K562 (cell line): ENCODE results near the gene LRRC8A. TPM values are rescaled to one million over a fixed set of nuclear protein-coding genes. Genes with fewer than 3 reads are reported as not detected.

Experiments used
- ATAC-seq: fragments of 200-7000 bp; cut with Tn5 transposase; 3 replicates; pipeline ENCODE4 v1.9.1; 2020; ENCODE audit warnings: moderate library complexity
- BruUV-seq: library from RNA; stranded (reverse); fragments of 400-500 nt; replicated peaks from 2 replicates; lab custom pipeline; 2021; lab: Mats Ljungman, UMichigan
- CTCF ChIA-PET: fragments of 300-600 bp; formaldehyde crosslinking; extraction: SDS; loops from one replicate; lab custom pipeline; 2021; ENCODE audit warnings: low intra/inter-chr PET ratio; lab: Yijun Ruan, JAX
- POLR2A ChIA-PET: fragments of 300-600, 350-650 bp; sonication (Branson Sonifier 250); formaldehyde crosslinking; extraction: SDS; loops from one replicate; lab custom pipeline; 2021; ENCODE audit warnings: antibody characterized with exemption, inconsistent platforms; lab: Yijun Ruan, JAX
- DNase-seq, 4 experiments: peaks; one replicate each; pipeline versions ENCODE4 v3.0.0 to v3.0.0-alpha.2; 2011 to 2018; ENCODE audit warnings: low spot score in 3 of 4, mixed read lengths in 3 of 4; ENCODE audit errors: extremely low read depth in 1 of 4
- FAIRE-seq: peaks from 2 replicates; lab custom pipeline; 2011; peaks lifted over from hg19 to GRCh38; lab: Jason Lieb, UNC
- H2AFZ ChIP-seq: 2 replicates; pipeline ENCODE4 v1.6.0; 2011; ENCODE audit warnings: low read depth, low read length, control low read depth, inconsistent platforms
- H3K27ac ChIP-seq: fragments of 200-600 bp; 3 replicates; pipeline ENCODE4 v1.8.0; 2011; ENCODE audit warnings: low read depth, mild to moderate bottlenecking, control low read depth, inconsistent platforms, low read length, moderate library complexity, mixed read lengths; ENCODE audit errors: extremely low read depth
- H3K27me3 ChIP-seq, 2 experiments: fragments of 300-600 bp in 1 of 2; 2 replicates in 1 of 2; 3 replicates in 1 of 2; pipeline versions ENCODE4 v1.6.0 to v1.8.0; 2011; ENCODE audit warnings: inconsistent platforms in 2 of 2, low read length in 2 of 2, mild to moderate bottlenecking in 1 of 2, mixed read lengths in 1 of 2, moderate library complexity in 1 of 2; ENCODE audit not compliant: control insufficient read depth in 2 of 2, insufficient read depth in 2 of 2
- H3K36me3 ChIP-seq: fragments of 300-600 bp; 3 replicates; pipeline ENCODE4 v1.8.0; 2011; ENCODE audit warnings: mild to moderate bottlenecking, low read length, inconsistent platforms; ENCODE audit not compliant: control insufficient read depth, insufficient read depth
- H3K4me1 ChIP-seq, 2 experiments: fragments of 200-600 bp in 1 of 2; replicated peaks in 1 of 2; 2 replicates in 1 of 2; 3 replicates in 1 of 2; pipeline versions ENCODE4 v1.5.1 to v1.8.0; 2011; ENCODE audit warnings: inconsistent platforms in 2 of 2, low read length in 2 of 2, mild to moderate bottlenecking in 1 of 2, mixed read lengths in 1 of 2, moderate library complexity in 1 of 2; ENCODE audit not compliant: control insufficient read depth in 2 of 2, insufficient read depth in 2 of 2
- H3K4me2 ChIP-seq: 2 replicates; pipeline ENCODE4 v1.6.1; 2011; ENCODE audit warnings: low read length, control low read depth, inconsistent platforms, mixed read lengths; ENCODE audit not compliant: insufficient read depth
- H3K4me3 ChIP-seq: fragments of 200-600 bp; sonication (generic), shearing (Covaris generic); 2 replicates; pipeline ENCODE4 v1.5.1; 2016; ENCODE audit warnings: control low read depth, inconsistent platforms
- H3K79me2 ChIP-seq: fragments of 200-600 bp; 3 replicates; pipeline ENCODE4 v1.8.0; 2011; ENCODE audit warnings: low read length, inconsistent platforms; ENCODE audit not compliant: control insufficient read depth, insufficient read depth
- H3K9ac ChIP-seq, 2 experiments: 2 replicates each; pipeline versions ENCODE4 v1.6.0 to v1.6.1; 2011; ENCODE audit warnings: low read depth in 2 of 2, low read length in 2 of 2, control low read depth in 1 of 2, inconsistent platforms in 1 of 2, mild to moderate bottlenecking in 1 of 2, mixed read lengths in 1 of 2; ENCODE audit not compliant: insufficient read depth in 1 of 2
- H3K9me1 ChIP-seq: one replicate; pipeline ENCODE4 v1.6.0; 2011; ENCODE audit warnings: inconsistent platforms, mild to moderate bottlenecking, low read length, moderate library complexity; ENCODE audit not compliant: control insufficient read depth, insufficient read depth
- H3K9me3 ChIP-seq: replicated peaks from 2 replicates; pipeline ENCODE4 v1.5.1; 2011; ENCODE audit warnings: low read depth, low read length, inconsistent platforms; ENCODE audit not compliant: control insufficient read depth, insufficient read depth
- H4K20me1 ChIP-seq: replicated peaks from 2 replicates; pipeline ENCODE4 v1.6.1; 2011; ENCODE audit warnings: low read length, inconsistent platforms, mixed read lengths; ENCODE audit not compliant: control insufficient read depth, insufficient read depth
- BCOR ChIP-seq: fragments of 450-650 bp; IDR thresholded peaks from 2 replicates; pipeline ENCODE4 v1.6.1; 2016
- CC2D1A ChIP-seq: fragments of 450-650 bp; IDR thresholded peaks from 2 replicates; pipeline ENCODE4 v1.6.1; 2017; ENCODE audit warnings: mild to moderate bottlenecking
- CHD4 ChIP-seq: fragments of 200-600 bp; sonication (generic); IDR thresholded peaks from 3 replicates; pipeline ENCODE4 v1.6.1; 2012; ENCODE audit warnings: low read depth, mild to moderate bottlenecking, mixed read lengths, low read length, inconsistent platforms; ENCODE audit not compliant: insufficient read depth, insufficient replicate concordance, poor library complexity, severe bottlenecking
- E2F6 ChIP-seq, 2 experiments: IDR thresholded peaks; 2 replicates each; pipeline ENCODE4 v1.6.1; 2011; ENCODE audit warnings: borderline replicate concordance in 1 of 2, control low read depth in 1 of 2, low read depth in 1 of 2, low read length in 1 of 2, mild to moderate bottlenecking in 1 of 2, mixed read lengths in 1 of 2, moderate library complexity in 1 of 2; ENCODE audit not compliant: insufficient read depth in 1 of 2, insufficient read length in 1 of 2, poor library complexity in 1 of 2, severe bottlenecking in 1 of 2; ENCODE audit errors: extremely low read depth in 1 of 2
- GTF2F1 ChIP-seq: IDR thresholded peaks from 2 replicates; pipeline ENCODE4 v1.6.1; 2011; ENCODE audit warnings: low read depth, low read length, improper control_type of control experiment
- PHF8 ChIP-seq: fragments of 200-600 bp; sonication (generic); IDR thresholded peaks from 2 replicates; pipeline ENCODE4 v1.6.1; 2012; ENCODE audit warnings: mixed run types, mild to moderate bottlenecking, inconsistent platforms, low read length, moderate library complexity, borderline replicate concordance
- SOX6 ChIP-seq: fragments of 450-650 bp; IDR thresholded peaks from 2 replicates; pipeline ENCODE4 v1.6.1; 2014; ENCODE audit warnings: mild to moderate bottlenecking
- SPI1 ChIP-seq: IDR thresholded peaks from 2 replicates; pipeline ENCODE4 v1.6.1; 2011; ENCODE audit warnings: low read depth, low read length, control low read depth, borderline replicate concordance
- TAF15 ChIP-seq: fragments of 200-400 bp; formaldehyde crosslinking; IDR thresholded peaks from 2 replicates; pipeline ENCODE4 v1.6.1; 2017; ENCODE audit warnings: mild to moderate bottlenecking, low read depth, low read length, moderate library complexity
- TAF9B ChIP-seq: fragments of 450-650 bp; IDR thresholded peaks from 2 replicates; pipeline ENCODE4 v1.6.1; 2018; ENCODE audit warnings: mild to moderate bottlenecking; ENCODE audit not compliant: partially characterized antibody
- U2AF2 ChIP-seq: fragments of 200-400 bp; formaldehyde crosslinking; optimal IDR thresholded peaks from 2 replicates; pipeline ENCODE3; 2017; ENCODE audit warnings: low read depth, mild to moderate bottlenecking, low read length
- ZBTB11 ChIP-seq, 3 experiments: fragments of 200-800 bp in 1 of 3; fragments of 250-450 bp in 1 of 3; fragments of 450-650 bp in 1 of 3; sonication (Bioruptor Pico) in 1 of 3; sonication (Bioruptor generic) in 1 of 3; formaldehyde crosslinking in 1 of 3; IDR thresholded peaks; 2 replicates each; pipeline versions ENCODE4 v1.6.1 to v1.8.0; 2016 to 2022; ENCODE audit warnings: mild to moderate bottlenecking in 2 of 3, missing genetic modification characterization in 2 of 3, missing compliant biosample characterization in 1 of 3, moderate library complexity in 1 of 3
- ZNF23 ChIP-seq: fragments of 250-450 bp; sonication (Bioruptor Pico); IDR thresholded peaks from 2 replicates; pipeline ENCODE4 v1.4.0; 2020; ENCODE audit warnings: mild to moderate bottlenecking
- WGBS: fragments of 100-300 bp; shearing (Covaris generic); methylation state at CpG from one replicate; pipeline ENCODE4 v1.1.6; 2016; ENCODE audit warnings: low coverage, mixed read lengths; ENCODE audit not compliant: insufficient coverage; ENCODE audit errors: missing lambda C conversion rate; 5-methylcytosine and 5-hydroxymethylcytosine counted together
- in situ Hi-C: fragments of 300-500 bp; cut with MboI; formaldehyde crosslinking; loops from 4 replicates; pipeline ENCODE4 v1.15.0; 2018; ENCODE audit warnings: inconsistent platforms, mixed read lengths
- intact Hi-C: fragments of 100-400 bp; cut with micrococcal nuclease; formaldehyde crosslinking; loops from 2 replicates; pipeline ENCODE4 v1.14.2; 2022
- polyA plus RNA-seq, 8 experiments: library from polyadenylated mRNA; depleted of rRNA in 4 of 8; stranded (reverse) in 5 of 8; unstranded in 3 of 8; fragments of >200 nt; fragmentation: Nextera tagmentation in 2 of 8; fragmentation: Illumina TruSeq in 1 of 8; extraction: Ambion mirVana in 2 of 8; extraction: Trizol in 1 of 8; gene quantifications; 2 replicates each; pipeline versions ENCODE4 v1.2.1 to v1.2.3, GENCODE V29; 2011 to 2014; ENCODE audit warnings: inconsistent platforms in 1 of 8, missing spikeins in 1 of 8
- total RNA-seq, 7 experiments: library from RNA; depleted of rRNA in 6 of 7; stranded (reverse); fragments of >200 nt in 6 of 7; fragmentation: Illumina TruSeq in 2 of 7; extraction: Trizol in 2 of 7; gene quantifications; 2 replicates each; pipeline versions ENCODE4 v1.2.1 to v1.2.3, GENCODE V29; 2011 to 2021; ENCODE audit warnings: low replicate concordance in 1 of 7

The LRRC8A gene
- total and polyA plus RNA-seq, 9 of the 15 experiments (the other 6 are each of a cell fraction or from before 2014, with no cell fraction given) = 2.9 to 24.7 (median 8.9) TPM

GRCh38 chr9:128906741-128907140 is 24.8 kb downstream of the LRRC8A start (continued):
- no peak for TF ChIP-seq PHF8
- TF ChIP-seq U2AF2 = no peak
- TF ChIP-seq ZBTB11 (CRISPR knock-in tag; IDR thresholded peaks at IDR 0.05) = no peak
- no peak for TF ChIP-seq BCOR

GRCh38 chr9:128908372-128908771 is 26.4 kb downstream of the LRRC8A start:
- Histone ChIP-seq H3K79me2 (0 out of 3 replicates have a peak, but pooled peaks cover 4% of the 10 kb centered on the region), H3K9me3 (no peaks in the 10 kb centered on the region), H3K4me1 (peaks cover 7 to 32% of the 10 kb centered on the region in 2 experiments; a peak in 4 of 5 replicates), H4K20me1 (no peaks in the 10 kb centered on the region; the same call in 1 of the 2 replicates), H3K4me2 (no peak overlapping the region), H3K9ac (no peak overlapping the region), H3K27me3 (no peaks in the 10 kb centered on the region; a peak in 1 of 5 replicates), H3K4me3 (no peak overlapping the region), H2AFZ (no peak overlapping the region), H3K9me1 (no peaks in the 10 kb centered on the region), H3K27ac (no peak overlapping the region), H3K36me3 (peaks cover 42% of the 10 kb centered on the region; the same call in 2 of the 3 replicates)
- no TSS peak for BruUV-seq
- ATAC-seq = no peak
- no peak for TF ChIP-seq E2F6 (IDR thresholded peaks at IDR 0.05; ENCODE audit: borderline replicate concordance in 1 of 2, extremely low read depth in 1 of 2, insufficient read depth in 1 of 2, insufficient read length in 1 of 2, low read depth in 1 of 2, low read length in 1 of 2, poor library complexity in 1 of 2, severe bottlenecking in 1 of 2)
- no peak for TF ChIP-seq TAF9B
- TF ChIP-seq SOX6 = no peak
- no peak for TF ChIP-seq TAF15
- TF ChIP-seq CHD4 = no peak
- TF ChIP-seq SPI1 = no peak
- TF ChIP-seq GTF2F1 = no peak
- no peak for TF ChIP-seq CC2D1A
- TF ChIP-seq ZNF23 (CRISPR knock-in tag) = no peak
- FAIRE-seq = no peak
- intact Hi-C loops (no loop called here), in situ Hi-C loops (no loop called here)
- DNase-seq = no peak
- ChIA-PET CTCF (no interaction called here), POLR2A (no interaction called here)
- WGBS = 96% methylated on average over 24 of the region's 24 CpGs
